GM10266 (cell line): ENCODE measurements around the gene GOLT1A.

Source experiments
- DNase-seq: peaks from one replicate; pipeline ENCODE4 v3.0.0; 2012; ENCODE audit errors: extremely low spot score
- CTCF ChIP-seq: IDR thresholded peaks from 2 replicates; pipeline ENCODE4 v1.5.1; 2012; ENCODE audit warnings: mild to moderate bottlenecking, low read depth; ENCODE audit not compliant: control insufficient read depth, insufficient read depth; ENCODE audit errors: missing control alignments

The GOLT1A gene

GRCh38 chr1:204230211-204230610 lies 16.4 kb upstream of the GOLT1A start:
- no peak for TF ChIP-seq CTCF
- DNase-seq: no peak

GRCh38 chr1:204228896-204229295 lies 15.1 kb upstream of the GOLT1A start:
- no peak for TF ChIP-seq CTCF

GRCh38 chr1:204227996-204228785 lies 14.4 kb upstream of the GOLT1A start:
- DNase-seq: no peak
- TF ChIP-seq CTCF: no peak

More at GRCh38 chr1:204228896-204229295, 15.1 kb upstream of the GOLT1A start:
- DNase-seq: no peak

- TF ChIP-seq CTCF: no peak
- no peak for DNase-seq
These were observed 13.6 kb upstream of the GOLT1A start for GRCh38 chr1:204227351-204227750.

GRCh38 chr1:204225841-204226735 lies 12.3 kb upstream of the GOLT1A start:
- TF ChIP-seq CTCF: no peak
- DNase-seq: no peak

- TF ChIP-seq CTCF: no peak
- DNase-seq: no peak
These were observed 10.9 kb upstream of the GOLT1A start for GRCh38 chr1:204224655-204225054.
